IMR-90 (cell line): Measurements from ENCODE around the gene ARMC6. TPM values are rescaled to one million over a fixed set of nuclear protein-coding genes. Genes with fewer than 3 reads are reported as not detected.

Source experiments
- ATAC-seq: fragments of 200-7000 bp; cut with Tn5 transposase; 2 replicates; pipeline ENCODE4 v1.9.1; 2020; ENCODE audit warnings: low read depth, mild to moderate bottlenecking, moderate library complexity
- BruUV-seq: library from RNA; stranded (reverse); fragments of 400-500 nt; replicated peaks from 2 replicates; lab custom pipeline; 2021; lab: Mats Ljungman, UMichigan
- CTCF ChIA-PET: fragments of 300-600 bp; formaldehyde crosslinking; extraction: SDS; loops from one replicate; lab custom pipeline; 2021; ENCODE audit warnings: antibody characterized with exemption; lab: Yijun Ruan, JAX
- POLR2A ChIA-PET: fragments of 300-600 bp; sonication (Branson Sonifier 250); formaldehyde crosslinking; loops from one replicate; lab custom pipeline; 2022; ENCODE audit warnings: antibody characterized with exemption; ENCODE audit not compliant: unreplicated experiment; lab: Charles Lee
- DNase-seq: peaks from one replicate; pipeline ENCODE4 v3.0.0; 2013
- H2AFZ ChIP-seq: replicated peaks from 2 replicates; pipeline ENCODE3; 2013; ENCODE audit warnings: low read length, mild to moderate bottlenecking; ENCODE audit not compliant: poor library complexity
- H2AK5ac ChIP-seq: 2 replicates; pipeline ENCODE4 v1.6.1; 2013; ENCODE audit warnings: low read depth, low read length, inconsistent platforms
- H2AK9ac ChIP-seq: replicated peaks from 2 replicates; pipeline ENCODE3; 2013; ENCODE audit warnings: mild to moderate bottlenecking, low read depth, low read length, moderate library complexity; ENCODE audit not compliant: poor library complexity
- H2BK120ac ChIP-seq: 2 replicates; pipeline ENCODE4 v1.6.1; 2013; ENCODE audit warnings: low read depth, low read length, inconsistent platforms
- H2BK15ac ChIP-seq: 3 replicates; pipeline ENCODE4 v1.6.1; 2013; ENCODE audit warnings: low read depth, low read length, inconsistent platforms
- H2BK20ac ChIP-seq: 2 replicates; pipeline ENCODE4 v1.6.1; 2013; ENCODE audit warnings: low read depth, mild to moderate bottlenecking, inconsistent platforms, low read length, moderate library complexity
- H2BK5ac ChIP-seq: 2 replicates; pipeline ENCODE4 v1.6.1; 2013; ENCODE audit warnings: mild to moderate bottlenecking, low read depth, low read length, inconsistent platforms; ENCODE audit not compliant: poor library complexity, severe bottlenecking
- H3K14ac ChIP-seq: replicated peaks from 2 replicates; pipeline ENCODE4 v1.6.1; 2013; ENCODE audit warnings: low read depth, low read length, inconsistent platforms
- H3K18ac ChIP-seq: 2 replicates; pipeline ENCODE4 v1.6.1; 2013; ENCODE audit warnings: low read depth, low read length, control low read depth
- H3K23ac ChIP-seq: 2 replicates; pipeline ENCODE4 v1.6.1; 2013; ENCODE audit warnings: low read depth, low read length, inconsistent platforms
- H3K27ac ChIP-seq: 2 replicates; pipeline ENCODE4 v1.5.1; 2013; ENCODE audit warnings: mild to moderate bottlenecking, control low read depth, low read length; ENCODE audit not compliant: insufficient read depth
- H3K27me3 ChIP-seq: 2 replicates; pipeline ENCODE4 v1.6.1; 2013; ENCODE audit warnings: low read length; ENCODE audit not compliant: control insufficient read depth, insufficient read depth
- H3K36me3 ChIP-seq: 2 replicates; pipeline ENCODE4 v1.6.1; 2013; ENCODE audit warnings: low read length, mixed read lengths; ENCODE audit not compliant: control insufficient read depth, insufficient read depth
- H3K4ac ChIP-seq: 2 replicates; pipeline ENCODE4 v1.6.1; 2013; ENCODE audit warnings: low read depth, low read length, inconsistent platforms
- H3K4me1 ChIP-seq: 2 replicates; pipeline ENCODE4 v1.6.1; 2013; ENCODE audit warnings: low read length, mixed read lengths; ENCODE audit not compliant: control insufficient read depth, insufficient read depth
- H3K4me2 ChIP-seq: 2 replicates; pipeline ENCODE4 v1.6.1; 2013; ENCODE audit warnings: low read depth, mild to moderate bottlenecking, control low read depth, low read length, moderate library complexity
- H3K4me3 ChIP-seq: 2 replicates; pipeline ENCODE4 v1.5.1; 2013; ENCODE audit warnings: low read depth, mild to moderate bottlenecking, control low read depth, low read length, moderate library complexity; ENCODE audit not compliant: insufficient read depth
- H3K56ac ChIP-seq: 2 replicates; pipeline ENCODE4 v1.6.1; 2013; ENCODE audit warnings: low read length, inconsistent platforms; ENCODE audit not compliant: insufficient read depth; ENCODE audit errors: extremely low read depth
- H3K79me1 ChIP-seq, 2 experiments: 2 replicates each; pipeline ENCODE4 v1.6.1; 2013; ENCODE audit warnings: low read length in 2 of 2, inconsistent platforms in 1 of 2, low read depth in 1 of 2
- H3K9ac ChIP-seq: 2 replicates; pipeline ENCODE4 v1.6.1; 2013; ENCODE audit warnings: low read depth, low read length, control low read depth
- H3K9me1 ChIP-seq: 2 replicates; pipeline ENCODE4 v1.6.1; 2013; ENCODE audit warnings: low read length, inconsistent platforms; ENCODE audit not compliant: insufficient read depth
- H3K9me3 ChIP-seq: 2 replicates; pipeline ENCODE4 v1.6.1; 2013; ENCODE audit warnings: low read length; ENCODE audit not compliant: control insufficient read depth, insufficient read depth
- H4K20me1 ChIP-seq: 2 replicates; pipeline ENCODE4 v1.6.1; 2013; ENCODE audit warnings: low read length, inconsistent platforms; ENCODE audit not compliant: insufficient read depth
- H4K5ac ChIP-seq: 2 replicates; pipeline ENCODE4 v1.6.1; 2013; ENCODE audit warnings: mild to moderate bottlenecking, low read depth, low read length, control low read depth
- H4K8ac ChIP-seq, 2 experiments: 2 replicates each; pipeline ENCODE4 v1.6.1; 2013; ENCODE audit warnings: low read depth in 2 of 2, low read length in 2 of 2, control low read depth in 1 of 2, inconsistent platforms in 1 of 2
- H4K91ac ChIP-seq: 2 replicates; pipeline ENCODE4 v1.6.1; 2013; ENCODE audit warnings: low read depth, low read length, inconsistent platforms; ENCODE audit not compliant: insufficient read depth
- FOS ChIP-seq: fragments of 150-350 bp; IDR thresholded peaks from 2 replicates; pipeline ENCODE4 v1.6.1; 2016; ENCODE audit warnings: low read depth, low read length
- MAZ ChIP-seq: IDR thresholded peaks from 2 replicates; pipeline ENCODE4 v1.6.1; 2012; ENCODE audit warnings: low read depth, mild to moderate bottlenecking, low read length, improper control_type of control experiment, moderate library complexity, borderline replicate concordance
- WGBS, 2 experiments: methylation state at CpG; one replicate each; pipeline versions ENCODE4 v1.1.5 to v1.1.7; 2013; ENCODE audit warnings: missing lambda C conversion rate in 2 of 2; ENCODE audit not compliant: insufficient read length in 1 of 2; ENCODE audit errors: extremely low coverage in 2 of 2; 5-methylcytosine and 5-hydroxymethylcytosine counted together
- dilution Hi-C: fragments of 300-500 bp; cut with HindIII; formaldehyde crosslinking; loops from one replicate; pipeline ENCODE4 v1.14.3; 2018; ENCODE audit warnings: low sequenced_read_pairs; ENCODE audit not compliant: unreplicated experiment
- in situ Hi-C: fragments of 300-500 bp; cut with MboI; formaldehyde crosslinking; loops from 3 replicates; pipeline ENCODE4 v1.14.3; 2019; ENCODE audit warnings: low sequenced_read_pairs, inconsistent platforms, mixed read lengths
- intact Hi-C: fragments of 100-400 bp; cut with micrococcal nuclease; formaldehyde crosslinking; loops from 2 replicates; pipeline ENCODE4 v1.10.0; 2022
- polyA plus RNA-seq, 3 experiments: library from polyadenylated mRNA; depleted of rRNA; stranded (reverse); fragments of >200 nt; gene quantifications; 2 replicates each; pipeline ENCODE4 v1.2.3, GENCODE V29; 2012; ENCODE audit warnings: low replicate concordance in 1 of 3
- total RNA-seq: library from RNA; depleted of rRNA; stranded (reverse); fragments of >200 nt; gene quantifications from 2 replicates; pipeline ENCODE4 v1.2.3, GENCODE V29; 2012
- TF ChIP-seq, protein P1 (sequence below): conservative IDR thresholded peaks from 2 replicates; pipeline ENCODE4 v1.5.1; 2012; ENCODE audit warnings: mild to moderate bottlenecking, low read depth, low read length, improper control_type of control experiment

The ARMC6 gene
- total and polyA plus RNA-seq, 2 of the 4 experiments (the other 2 are of a cell fraction), result 41.5 to 52.7 TPM

DNA sequence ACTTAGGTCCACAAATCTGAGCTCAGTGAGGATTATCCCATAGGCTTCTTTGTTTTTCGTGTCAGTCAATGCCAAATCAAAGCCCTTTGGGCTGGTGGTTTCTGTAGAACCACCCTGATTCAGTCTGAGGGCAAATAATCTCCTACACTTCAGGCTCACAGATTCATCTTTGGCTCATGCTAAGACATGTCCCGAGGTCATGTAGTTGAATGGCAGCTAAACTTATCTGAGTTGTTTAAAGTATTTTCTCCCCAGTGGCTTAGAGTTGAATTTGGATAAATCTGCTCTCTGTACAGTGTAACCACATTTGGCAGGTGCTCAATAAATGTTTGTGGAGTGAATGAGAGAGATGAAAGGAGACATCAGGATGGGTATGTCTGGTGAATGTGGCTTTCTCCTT lies 17.3 kb downstream of the ARMC6 start:
- no peak overlapping the region for H2BK5ac ChIP-seq
- H3K79me1 ChIP-seq, result peaks cover 0 to 19% of the 10 kb centered on the region in 2 experiments; a peak in 1 of 4 replicates
- H2AK9ac ChIP-seq, result no peak overlapping the region
- H3K4me2 ChIP-seq, result no peak overlapping the region
- dilution Hi-C loops (no loop called here), in situ Hi-C loops (no loop called here), intact Hi-C loops (no loop called here)
- H4K8ac ChIP-seq, result no peak overlapping the region
- no peak overlapping the region for H3K14ac ChIP-seq
- no peaks in the 10 kb centered on the region for H3K27me3 ChIP-seq
- no peak for DNase-seq
- no TSS peak for BruUV-seq
- peaks cover 53% of the 10 kb centered on the region for H3K36me3 ChIP-seq
- no peak overlapping the region for H3K4ac ChIP-seq
- H2AK5ac ChIP-seq, result no peak overlapping the region
- H3K9me1 ChIP-seq, result no peaks in the 10 kb centered on the region; the same call in 1 of the 2 replicates
- H3K18ac ChIP-seq, result no peak overlapping the region
- no peak overlapping the region for H2AFZ ChIP-seq
- H4K5ac ChIP-seq, result no peak overlapping the region
- no peak overlapping the region for H3K56ac ChIP-seq
- no peak overlapping the region for H4K91ac ChIP-seq
- no peak for TF ChIP-seq FOS
- no peak for TF ChIP-seq MAZ
- TF ChIP-seq, protein P1, sequence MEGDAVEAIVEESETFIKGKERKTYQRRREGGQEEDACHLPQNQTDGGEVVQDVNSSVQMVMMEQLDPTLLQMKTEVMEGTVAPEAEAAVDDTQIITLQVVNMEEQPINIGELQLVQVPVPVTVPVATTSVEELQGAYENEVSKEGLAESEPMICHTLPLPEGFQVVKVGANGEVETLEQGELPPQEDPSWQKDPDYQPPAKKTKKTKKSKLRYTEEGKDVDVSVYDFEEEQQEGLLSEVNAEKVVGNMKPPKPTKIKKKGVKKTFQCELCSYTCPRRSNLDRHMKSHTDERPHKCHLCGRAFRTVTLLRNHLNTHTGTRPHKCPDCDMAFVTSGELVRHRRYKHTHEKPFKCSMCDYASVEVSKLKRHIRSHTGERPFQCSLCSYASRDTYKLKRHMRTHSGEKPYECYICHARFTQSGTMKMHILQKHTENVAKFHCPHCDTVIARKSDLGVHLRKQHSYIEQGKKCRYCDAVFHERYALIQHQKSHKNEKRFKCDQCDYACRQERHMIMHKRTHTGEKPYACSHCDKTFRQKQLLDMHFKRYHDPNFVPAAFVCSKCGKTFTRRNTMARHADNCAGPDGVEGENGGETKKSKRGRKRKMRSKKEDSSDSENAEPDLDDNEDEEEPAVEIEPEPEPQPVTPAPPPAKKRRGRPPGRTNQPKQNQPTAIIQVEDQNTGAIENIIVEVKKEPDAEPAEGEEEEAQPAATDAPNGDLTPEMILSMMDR, result no peak
- H3K4me3 ChIP-seq, result no peak overlapping the region
- H3K4me1 ChIP-seq, result no peaks in the 10 kb centered on the region
- H2BK15ac ChIP-seq, result no peak overlapping the region
- no peaks in the 10 kb centered on the region for H3K9me3 ChIP-seq
- ATAC-seq, result no peak
- no peak overlapping the region for H2BK20ac ChIP-seq
- CTCF ChIA-PET, result interaction anchor here (0.5 kb wide), 1 partner anchor 47 kb away, joined by 3 read pairs; no protein-coding TSS in a partner anchor
- no CpG with 5 or more reads among the region's 2 CpGs for WGBS, 2 experiments
- no peak overlapping the region for H2BK120ac ChIP-seq
- no peak overlapping the region for H3K27ac ChIP-seq
- no peaks in the 10 kb centered on the region; the same call in 1 of the 2 replicates for H4K20me1 ChIP-seq
- POLR2A ChIA-PET, result no interaction called here
- H3K9ac ChIP-seq, result no peak overlapping the region
- H3K23ac ChIP-seq, result no peak overlapping the region
